Neural cell (in vitro differentiated cells): ENCODE results near the gene CRLF1. TPM values are rescaled to one million over a fixed set of nuclear protein-coding genes. Genes with fewer than 3 reads are reported as not detected.

Experiments used
- H2AFZ ChIP-seq: fragments of 200-600, 300-800 bp; sonication (generic), shearing (Covaris generic); 2 replicates; pipeline ENCODE4 v1.6.0; 2014; ENCODE audit warnings: low read depth, mild to moderate bottlenecking, antibody characterized with exemption, low read length, moderate library complexity
- H3F3A ChIP-seq: fragments of 200-600 bp; shearing (Covaris generic); 2 replicates; pipeline ENCODE4 v1.6.1; 2016; ENCODE audit warnings: mild to moderate bottlenecking, moderate library complexity, mixed read lengths, antibody characterized with exemption, low read length; ENCODE audit not compliant: insufficient read depth, poor library complexity, severe bottlenecking
- H3K27ac ChIP-seq: fragments of 200-600, 300-800 bp; sonication (generic), shearing (Covaris generic); 2 replicates; pipeline ENCODE4 v1.5.1; 2014; ENCODE audit warnings: mild to moderate bottlenecking, low read length, moderate library complexity
- H3K27me3 ChIP-seq: fragments of 300-800, 200-600 bp; sonication (generic), shearing (Covaris generic); 2 replicates; pipeline ENCODE4 v1.6.0; 2014; ENCODE audit warnings: mild to moderate bottlenecking, low read depth, low read length, moderate library complexity; ENCODE audit not compliant: insufficient read depth
- H3K36me3 ChIP-seq: fragments of 300-800, 200-600 bp; sonication (generic), shearing (Covaris generic); 2 replicates; pipeline ENCODE4 v1.5.1; 2014; ENCODE audit warnings: mild to moderate bottlenecking, antibody characterized with exemption, low read length, moderate library complexity; ENCODE audit not compliant: insufficient read depth
- H3K4me2 ChIP-seq: fragments of 300-800, 200-600 bp; sonication (generic), shearing (Covaris generic); 2 replicates; pipeline ENCODE4 v1.6.0; 2014; ENCODE audit warnings: mild to moderate bottlenecking, low read length
- H3K4me3 ChIP-seq: fragments of 300-800, 200-600 bp; sonication (generic), shearing (Covaris generic); 2 replicates; pipeline ENCODE4 v1.5.1; 2014; ENCODE audit warnings: mild to moderate bottlenecking, low read length, moderate library complexity
- H3K79me2 ChIP-seq: fragments of 200-600 bp; shearing (Covaris generic); replicated peaks from 2 replicates; pipeline ENCODE4 v1.6.0; 2014; ENCODE audit warnings: mild to moderate bottlenecking, low read length, moderate library complexity; ENCODE audit not compliant: insufficient read depth
- H3K9ac ChIP-seq: fragments of 300-800, 200-600 bp; sonication (generic), shearing (Covaris generic); 2 replicates; pipeline ENCODE4 v1.6.1; 2016; ENCODE audit warnings: mild to moderate bottlenecking, low read length, mixed read lengths
- H3K9me2 ChIP-seq: fragments of 200-600 bp; shearing (Covaris generic); 2 replicates; pipeline ENCODE4 v1.6.1; 2016; ENCODE audit warnings: mild to moderate bottlenecking, low read length, mixed read lengths; ENCODE audit not compliant: insufficient read depth
- H3K9me3 ChIP-seq: fragments of 200-600, 300-800 bp; sonication (generic), shearing (Covaris generic); 2 replicates; pipeline ENCODE4 v1.6.1; 2016; ENCODE audit warnings: mild to moderate bottlenecking, mixed run types, low read length, moderate library complexity, mixed read lengths
- H4K20me1 ChIP-seq: fragments of 200-600 bp; shearing (Covaris generic); 2 replicates; pipeline ENCODE4 v1.6.1; 2016; ENCODE audit warnings: mild to moderate bottlenecking, mixed run types; ENCODE audit not compliant: insufficient read depth
- CTCF ChIP-seq: fragments of 450-650 bp; IDR thresholded peaks from 2 replicates; pipeline ENCODE4 v1.5.1; 2014; ENCODE audit warnings: antibody characterized with exemption, mild to moderate bottlenecking, moderate library complexity; ENCODE audit not compliant: poor library complexity, severe bottlenecking
- EP300 ChIP-seq: fragments of 450-650 bp; conservative IDR thresholded peaks from 2 replicates; pipeline ENCODE4 v1.6.1; 2014; ENCODE audit warnings: antibody characterized with exemption, mild to moderate bottlenecking, moderate library complexity; ENCODE audit not compliant: poor library complexity, severe bottlenecking
- EZH2 ChIP-seq: fragments of 200-600, 300-800 bp; shearing (Covaris generic), sonication (generic); IDR thresholded peaks from 2 replicates; pipeline ENCODE4 v1.6.1; 2014; ENCODE audit warnings: antibody characterized with exemption, low read length, borderline replicate concordance, mild to moderate bottlenecking; ENCODE audit not compliant: insufficient read depth, poor library complexity, severe bottlenecking
- MXI1 ChIP-seq: fragments of 450-650 bp; conservative IDR thresholded peaks from 2 replicates; pipeline ENCODE4 v1.6.1; 2014; ENCODE audit warnings: antibody characterized with exemption, mild to moderate bottlenecking; ENCODE audit not compliant: poor library complexity, severe bottlenecking
- POLR2AphosphoS5 ChIP-seq: IDR thresholded peaks from 2 replicates; pipeline ENCODE4 v1.6.1; 2012
- RAD21 ChIP-seq: fragments of 450-650 bp; conservative IDR thresholded peaks from 2 replicates; pipeline ENCODE4 v1.6.1; 2014; ENCODE audit warnings: antibody characterized with exemption, mild to moderate bottlenecking, moderate library complexity
- REST ChIP-seq: IDR thresholded peaks from 2 replicates; pipeline ENCODE4 v1.6.1; 2012; ENCODE audit warnings: borderline replicate concordance
- SMC3 ChIP-seq: fragments of 450-650 bp; conservative IDR thresholded peaks from 2 replicates; pipeline ENCODE4 v1.6.1; 2014; ENCODE audit warnings: antibody characterized with exemption, mild to moderate bottlenecking, moderate library complexity; ENCODE audit not compliant: poor library complexity
- TAF1 ChIP-seq: IDR thresholded peaks from 2 replicates; pipeline ENCODE4 v1.6.1; 2012; ENCODE audit warnings: low read depth
- polyA plus RNA-seq: library from polyadenylated mRNA; depleted of rRNA; stranded (reverse); fragments of >200 nt; gene quantifications from 2 replicates; pipeline ENCODE4 v1.2.3, GENCODE V29; 2014

The CRLF1 gene
- polyA plus RNA-seq, 1 donor from 2014 or later, result 14.2 TPM

GRCh38 chr19:18590273-18591272 is 16.0 kb downstream of the CRLF1 start:
- Histone ChIP-seq H3K36me3 (no peaks in the 10 kb centered on the region), H3K4me2 (peak overlapping the region; percentile 56), H3K79me2 (no peaks in the 10 kb centered on the region), H3K9me2 (no peaks in the 10 kb centered on the region), H3K4me3 (peak overlapping the region; percentile 88), H3F3A (no peaks in the 10 kb centered on the region), H3K27ac (peak overlapping the region; percentile 75), H3K9ac (peak overlapping the region; percentile 86), H4K20me1 (no peaks in the 10 kb centered on the region), H3K9me3 (no peaks in the 10 kb centered on the region), H2AFZ (peak overlapping the region; percentile 19), H3K27me3 (no peaks in the 10 kb centered on the region)
- peak; percentile 46 for TF ChIP-seq MXI1
- no peak for TF ChIP-seq TAF1
- TF ChIP-seq RAD21, result peak; percentile 76
- TF ChIP-seq REST, result no peak
- TF ChIP-seq CTCF, result peak; percentile 91
- TF ChIP-seq EZH2, result no peak
- no peak for TF ChIP-seq POLR2AphosphoS5
- TF ChIP-seq EP300, result no peak
- TF ChIP-seq SMC3, result peak; percentile 87

GRCh38 chr19:18589380-18590272 is 17.0 kb downstream of the CRLF1 start:
- Histone ChIP-seq H3K79me2 (no peaks in the 10 kb centered on the region), H3F3A (no peaks in the 10 kb centered on the region), H3K36me3 (no peaks in the 10 kb centered on the region), H3K9me2 (no peaks in the 10 kb centered on the region), H3K27me3 (no peaks in the 10 kb centered on the region), H4K20me1 (no peaks in the 10 kb centered on the region), H2AFZ (peak overlapping the region; percentile 78), H3K9ac (peak overlapping the region; percentile 86), H3K4me3 (peak overlapping the region; percentile 88), H3K4me2 (peak overlapping the region; percentile 83), H3K9me3 (no peaks in the 10 kb centered on the region), H3K27ac (peak overlapping the region; percentile 75)
- TF ChIP-seq REST (peak; percentile 56), EP300 (no peak), MXI1 (peak; percentile 95)
